HG03139 (cell line): ENCODE data around the gene CACNG7.

Experiments
- ATAC-seq: cut with Tn5 transposase; IDR thresholded peaks from one replicate; pipeline ENCODE4 v1.9.1; 2021; ENCODE audit not compliant: unreplicated experiment

Gene CACNG7

GRCh38 chr19:53951436-53951835, 42.4 kb downstream of the CACNG7 start:
- no peak for ATAC-seq

GRCh38 chr19:53951947-53952346, 42.9 kb downstream of the CACNG7 start:
- no peak for ATAC-seq

GRCh38 chr19:53953383-53953782, 44.3 kb downstream of the CACNG7 start:
- ATAC-seq = no peak

GRCh38 chr19:53957448-53958167, 48.5 kb downstream of the CACNG7 start:
- no peak for ATAC-seq

GRCh38 chr19:53958168-53958571, 49.1 kb downstream of the CACNG7 start:
- ATAC-seq = no peak

GRCh38 chr19:53958823-53959757, 50.0 kb downstream of the CACNG7 start:
- ATAC-seq = no peak

GRCh38 chr19:53960187-53960586, 51.1 kb downstream of the CACNG7 start:
- no peak for ATAC-seq

- ATAC-seq = no peak
These were observed 51.8 kb downstream of the CACNG7 start for GRCh38 chr19:53960886-53961285.

- ATAC-seq = no peak
These were observed 52.7 kb downstream of the CACNG7 start for GRCh38 chr19:53961523-53962356.

- ATAC-seq = no peak
These were observed 53.9 kb downstream of the CACNG7 start, which contains the start of gene CACNG8 for GRCh38 chr19:53962887-53963431. Gene CACNG8 (plus strand): TSS chr19:53962937.

GRCh38 chr19:53965091-53965490, 56.0 kb downstream of the CACNG7 start:
- no peak for ATAC-seq

GRCh38 chr19:53966931-53967330, 57.9 kb downstream of the CACNG7 start:
- no peak for ATAC-seq

GRCh38 chr19:53969366-53969765, 60.3 kb downstream of the CACNG7 start:
- no peak for ATAC-seq

GRCh38 chr19:53971673-53972072, 62.6 kb downstream of the CACNG7 start:
- no peak for ATAC-seq

- no peak for ATAC-seq
These were observed 68.4 kb downstream of the CACNG7 start for GRCh38 chr19:53977429-53977990.

- no peak for ATAC-seq
These were observed 69.1 kb downstream of the CACNG7 start for GRCh38 chr19:53977991-53978731.

- ATAC-seq = no peak
These were observed 70.1 kb downstream of the CACNG7 start for GRCh38 chr19:53978975-53979801.

- no peak for ATAC-seq
These were observed 71.7 kb downstream of the CACNG7 start for GRCh38 chr19:53980539-53981375.
